Esophagus squamous epithelium (tissue), 4 donors: Measurements from ENCODE around the gene CHD3.

ENCODE experiments used
- POLR2A ChIP-seq, 4 donors: fragments of 450-650 bp; IDR thresholded peaks; one replicate each; pipeline ENCODE4 v1.6.1; 2017; ENCODE audit warnings: antibody characterized with exemption in 4 of 4, mild to moderate bottlenecking in 4 of 4, moderate library complexity in 3 of 4
- TF ChIP-seq, protein P1 (sequence below), 6 experiments: fragments of 450-650 bp in 4 of 6; fragments of 200-600 bp in 2 of 6; sonication (generic) in 2 of 6; IDR thresholded peaks; one replicate each; pipeline ENCODE4 v1.5.1; 2016 to 2019; ENCODE audit warnings: antibody characterized with exemption in 6 of 6, mild to moderate bottlenecking in 4 of 6, moderate library complexity in 4 of 6

DNA sequence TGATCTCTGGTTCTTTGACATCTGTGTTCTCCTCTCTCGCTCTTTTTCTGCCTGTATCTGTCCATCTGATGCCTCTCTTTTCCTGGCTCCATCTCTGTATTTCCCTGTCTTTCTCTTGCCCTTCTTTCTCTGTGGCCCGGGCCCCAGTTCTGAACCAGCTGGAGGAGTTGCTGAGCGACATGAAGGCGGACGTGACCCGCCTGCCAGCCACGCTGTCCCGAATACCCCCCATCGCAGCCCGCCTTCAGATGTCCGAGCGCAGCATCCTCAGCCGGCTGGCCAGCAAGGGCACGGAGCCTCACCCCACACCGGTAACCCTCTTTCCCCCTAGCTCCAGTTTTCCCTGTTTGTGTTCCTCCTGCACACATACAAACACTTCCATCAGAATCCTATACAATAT lies 21.7 kb downstream of the CHD3 start:
- TF ChIP-seq, protein P1, sequence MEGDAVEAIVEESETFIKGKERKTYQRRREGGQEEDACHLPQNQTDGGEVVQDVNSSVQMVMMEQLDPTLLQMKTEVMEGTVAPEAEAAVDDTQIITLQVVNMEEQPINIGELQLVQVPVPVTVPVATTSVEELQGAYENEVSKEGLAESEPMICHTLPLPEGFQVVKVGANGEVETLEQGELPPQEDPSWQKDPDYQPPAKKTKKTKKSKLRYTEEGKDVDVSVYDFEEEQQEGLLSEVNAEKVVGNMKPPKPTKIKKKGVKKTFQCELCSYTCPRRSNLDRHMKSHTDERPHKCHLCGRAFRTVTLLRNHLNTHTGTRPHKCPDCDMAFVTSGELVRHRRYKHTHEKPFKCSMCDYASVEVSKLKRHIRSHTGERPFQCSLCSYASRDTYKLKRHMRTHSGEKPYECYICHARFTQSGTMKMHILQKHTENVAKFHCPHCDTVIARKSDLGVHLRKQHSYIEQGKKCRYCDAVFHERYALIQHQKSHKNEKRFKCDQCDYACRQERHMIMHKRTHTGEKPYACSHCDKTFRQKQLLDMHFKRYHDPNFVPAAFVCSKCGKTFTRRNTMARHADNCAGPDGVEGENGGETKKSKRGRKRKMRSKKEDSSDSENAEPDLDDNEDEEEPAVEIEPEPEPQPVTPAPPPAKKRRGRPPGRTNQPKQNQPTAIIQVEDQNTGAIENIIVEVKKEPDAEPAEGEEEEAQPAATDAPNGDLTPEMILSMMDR (IDR thresholded peaks at IDR 0.05), result no peak
- no peak for TF ChIP-seq POLR2A (IDR thresholded peaks at IDR 0.05)
